ENCODE data around the gene SLC2A10.
A peak's percentile ranks its signal among the peaks of the same experiment; 100 is the strongest.

Gene SLC2A10

DNA sequence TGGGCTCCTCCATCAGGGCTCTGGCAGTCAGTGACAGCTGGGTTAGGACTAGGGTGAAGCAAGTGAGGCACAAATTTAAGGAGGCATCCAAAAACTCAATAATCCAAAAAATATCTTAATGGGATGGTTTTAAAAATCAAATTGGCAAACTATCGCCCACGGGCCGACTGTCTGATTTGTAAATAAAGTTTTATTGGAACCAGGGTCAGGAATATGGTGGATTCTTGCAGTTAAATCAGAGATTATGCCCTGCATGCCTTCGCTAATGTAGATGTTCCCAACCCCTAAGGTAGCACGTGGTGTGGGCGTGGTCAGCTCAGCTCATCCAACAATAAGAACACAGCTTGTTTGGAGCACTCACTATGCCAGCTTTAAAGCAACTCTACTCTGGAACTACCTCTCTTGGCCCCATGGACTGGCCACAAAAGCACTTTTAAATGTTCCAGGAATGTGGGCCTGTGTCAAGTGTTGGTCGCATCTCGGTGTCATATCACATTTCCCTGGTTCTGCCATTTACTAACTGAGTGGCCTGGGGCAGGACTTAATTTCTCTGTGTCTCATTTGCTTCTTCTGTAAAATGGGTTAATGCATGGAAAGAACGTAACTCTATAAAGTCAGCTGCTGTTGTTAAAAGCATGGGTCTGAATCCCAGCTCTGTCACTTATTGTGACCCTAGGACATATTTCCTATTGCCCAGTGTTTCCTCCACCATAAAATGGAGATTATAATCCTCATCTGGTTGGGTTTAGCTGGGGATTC, 27.2 kb upstream of the SLC2A10 start:
- DNase-seq = no peak

DNA sequence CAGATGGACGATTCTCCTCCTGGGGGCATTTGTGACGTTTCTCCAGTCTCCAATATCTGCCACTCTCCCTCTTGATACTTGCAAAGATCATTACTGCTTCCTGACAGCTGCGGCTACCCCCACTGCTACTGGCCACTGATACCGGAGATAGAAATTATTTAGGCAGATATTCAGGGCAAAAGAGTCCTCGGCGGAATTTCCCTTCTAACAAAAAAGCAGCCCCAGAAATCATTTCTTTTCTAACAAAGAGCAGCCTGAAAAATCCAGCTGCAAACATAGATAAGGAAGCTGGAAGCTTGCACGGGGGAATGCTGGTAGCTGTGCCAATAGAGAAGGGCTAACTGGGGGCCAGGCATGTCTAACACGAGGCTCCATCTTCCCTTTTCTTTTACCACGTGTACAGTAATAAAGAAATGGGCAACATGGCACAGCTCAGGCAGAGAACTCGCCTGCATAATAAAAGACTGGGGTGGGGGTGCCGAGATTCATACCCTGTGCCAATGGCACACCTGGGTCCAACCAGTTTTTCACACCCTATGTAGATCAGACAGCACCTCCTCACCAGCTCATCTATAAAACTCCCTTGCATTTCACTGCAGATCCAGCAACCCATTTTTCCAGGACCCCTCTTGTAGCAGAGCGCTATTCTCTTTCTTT, 26.3 kb upstream of the SLC2A10 start:
- no peak for DNase-seq

DNA sequence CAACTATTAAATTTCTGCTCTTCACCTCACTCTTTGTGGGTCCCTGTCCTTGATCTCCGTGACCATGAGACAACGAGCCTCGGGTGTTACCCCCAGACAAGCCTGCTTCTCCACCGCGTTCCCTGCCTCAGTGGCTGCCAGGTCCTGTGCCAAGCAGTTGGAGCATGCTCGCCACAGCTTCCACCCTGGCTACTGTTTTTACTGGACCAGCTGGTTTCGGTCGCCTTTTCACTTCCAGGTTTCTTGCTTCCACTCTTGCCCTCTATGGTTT, 25.8 kb upstream of the SLC2A10 start:
- DNase-seq = no peak

DNA sequence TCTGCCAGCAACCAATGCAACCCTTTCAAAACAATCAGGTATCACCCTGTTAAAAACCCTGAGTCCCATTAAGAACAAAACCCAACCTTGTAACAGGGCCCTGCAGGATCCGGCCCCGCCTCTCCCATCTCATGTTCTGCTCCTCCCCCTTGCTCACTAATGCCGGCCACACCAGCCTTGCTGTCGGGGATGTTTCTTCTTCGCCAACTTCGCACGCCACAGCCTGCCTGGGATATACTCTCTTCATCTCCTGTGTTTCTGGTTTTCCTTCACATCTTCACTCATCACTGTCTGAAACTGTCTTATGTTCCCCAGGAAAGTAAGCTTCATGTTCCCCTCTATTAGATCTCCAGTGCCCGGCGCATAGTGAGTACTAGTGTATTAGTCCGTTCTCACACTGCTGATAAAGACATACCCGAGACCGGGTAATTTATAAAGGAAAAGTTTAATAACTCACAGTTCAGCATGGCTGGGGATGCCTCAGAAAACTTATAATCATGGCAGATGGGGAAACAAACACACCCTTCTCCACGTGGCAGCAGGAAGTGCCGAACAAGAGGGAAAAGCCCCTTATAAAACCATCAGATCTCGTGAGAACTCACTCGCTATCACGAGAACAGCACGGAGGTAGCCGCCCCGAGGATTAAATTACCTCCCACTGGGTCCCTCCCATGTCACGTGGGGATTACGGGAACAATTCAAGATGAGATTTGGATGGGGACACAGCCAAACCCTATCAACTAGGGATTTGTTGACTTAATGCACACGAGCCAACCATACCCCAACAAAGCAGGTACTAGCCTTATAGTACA, 25.3 kb upstream of the SLC2A10 start:
- DNase-seq = no peak

DNA sequence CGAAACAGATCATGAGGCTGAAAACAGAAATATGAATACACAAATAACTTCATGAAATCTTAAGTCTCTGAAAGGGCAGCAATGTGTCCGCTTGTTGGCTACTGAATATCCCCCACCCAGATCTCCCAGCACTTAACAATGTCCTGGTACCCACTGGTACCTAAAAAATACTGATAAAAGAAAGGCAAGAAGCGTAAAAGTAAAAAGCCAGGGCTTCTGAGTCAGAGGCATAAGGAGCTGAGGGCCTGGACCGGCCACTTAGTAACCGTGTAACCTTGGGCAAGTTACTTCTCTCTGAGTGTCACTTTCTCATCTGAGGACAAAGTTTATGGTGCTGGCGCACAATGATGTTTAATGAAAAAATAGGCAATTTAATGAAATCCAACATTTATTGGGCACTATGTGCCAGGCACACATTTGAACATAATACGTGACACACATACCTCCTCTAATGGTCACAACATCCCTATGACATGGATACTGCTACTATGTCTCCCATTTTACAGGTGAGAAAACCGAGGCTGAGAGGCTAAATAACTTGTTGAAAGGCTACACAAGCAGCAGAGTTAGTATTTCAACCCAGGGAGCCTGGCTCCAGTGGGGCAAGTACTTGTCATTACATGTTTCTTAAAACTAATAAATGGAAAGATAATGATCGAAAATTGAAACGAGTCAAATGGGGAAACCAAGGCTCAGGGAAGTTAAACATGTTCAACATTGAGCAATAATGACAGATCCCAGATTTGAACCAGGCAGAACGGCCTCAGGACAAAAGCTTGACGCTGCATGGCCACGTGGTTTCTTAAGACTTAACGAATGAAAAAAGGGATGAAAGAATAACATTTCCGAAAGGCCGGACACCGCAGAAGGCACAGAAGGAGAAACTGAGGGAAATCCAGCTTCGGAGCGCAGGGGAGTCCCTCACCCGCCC, 21.0 kb upstream of the SLC2A10 start:
- DNase-seq = no peak

DNA sequence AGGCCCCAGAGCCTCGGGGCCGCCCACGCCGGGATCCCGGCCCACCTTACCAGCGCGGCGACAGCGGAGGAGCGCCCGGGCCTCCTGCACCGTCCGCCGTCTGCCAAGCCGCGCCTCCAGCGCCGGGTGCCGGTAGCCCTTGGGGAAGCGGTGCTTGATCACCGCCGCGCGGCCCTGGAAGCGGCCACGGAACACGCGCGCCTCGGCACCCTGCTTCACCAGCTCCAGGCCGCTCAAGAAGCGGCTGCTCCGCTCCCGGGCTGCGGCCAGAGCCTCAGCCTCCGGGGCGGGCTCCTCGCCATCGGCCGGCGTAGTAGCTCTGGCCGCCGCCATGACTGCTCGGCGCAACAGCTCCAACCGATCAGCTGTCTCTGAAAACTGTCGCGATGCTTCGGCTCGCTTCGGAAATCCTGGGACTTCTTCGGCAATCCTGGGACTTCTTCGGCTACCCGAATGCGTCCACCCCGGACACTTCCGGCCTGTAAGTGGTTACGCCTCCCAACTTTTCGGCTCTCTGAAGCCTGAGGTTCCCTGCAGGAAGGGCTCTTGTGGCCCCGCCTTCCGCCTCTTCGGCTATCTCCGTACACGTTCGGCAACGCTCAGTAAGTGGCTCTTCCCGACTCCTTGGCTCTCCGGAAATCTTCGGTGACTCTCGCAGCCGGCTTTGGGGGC, 20.2 kb upstream of the SLC2A10 start, which contains the start of gene TP53RK:
Gene TP53RK (minus strand): TSS at position 363 of the 672 bp plus-strand sequence. CDS start 30 bp downstream, at position 333.
- DNase-seq = peak; percentile 96 to 97

DNA sequence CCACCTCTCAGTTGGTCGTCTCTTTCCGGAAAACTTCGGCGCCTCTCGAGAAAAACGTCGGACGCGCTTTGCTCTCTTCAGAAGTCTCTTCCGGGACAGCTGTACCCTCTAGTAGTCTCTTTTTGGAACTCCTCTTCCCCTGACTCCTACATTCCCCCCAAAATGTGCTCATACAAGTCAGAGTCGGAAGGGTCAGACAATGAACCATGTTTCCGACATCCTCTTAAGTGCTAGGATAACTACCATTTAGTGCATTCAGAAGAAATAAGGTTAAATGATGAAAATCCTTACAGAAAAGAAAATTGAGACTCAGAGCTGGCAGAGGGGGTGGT, 19.7 kb upstream of the SLC2A10 start:
- no peak for DNase-seq

DNA sequence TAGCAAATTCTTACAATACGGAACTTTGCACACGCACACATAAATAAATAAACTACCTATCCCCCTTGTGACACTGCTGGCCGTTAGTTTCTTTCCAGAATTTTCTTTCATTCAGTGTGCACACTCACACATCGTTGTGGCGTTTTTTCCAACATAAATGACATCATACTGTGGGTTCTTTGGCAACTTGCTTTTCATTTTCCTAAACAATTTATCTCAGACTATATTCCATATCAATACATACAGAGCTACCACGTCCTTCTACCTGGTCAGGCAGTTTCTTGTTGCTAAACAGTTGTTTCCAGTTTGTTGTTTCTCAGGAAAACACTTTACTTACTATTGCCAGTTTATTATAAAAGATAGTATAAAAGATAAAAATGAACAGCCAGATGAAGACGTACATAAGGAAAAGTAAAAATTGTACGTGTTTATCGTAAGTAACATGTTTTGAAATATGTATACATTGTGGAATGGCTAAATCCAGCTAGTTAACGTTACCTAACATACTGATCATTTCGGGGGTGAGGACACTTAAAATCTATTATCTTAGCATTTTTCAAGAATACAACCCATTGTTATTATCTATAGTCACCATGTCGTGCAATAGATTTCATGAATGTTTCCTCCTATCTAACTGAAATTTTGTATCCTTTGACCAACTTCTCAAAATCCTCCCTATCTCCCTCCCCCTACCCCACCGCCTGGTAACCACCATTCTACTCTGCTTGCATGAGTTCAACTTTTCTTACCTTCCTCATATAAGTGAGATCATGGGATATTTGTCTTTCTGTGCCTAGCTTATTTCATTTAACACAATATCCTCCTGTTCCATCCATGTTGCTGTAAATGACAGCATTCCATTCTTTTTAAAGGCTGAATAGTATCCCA, 19.0 kb upstream of the SLC2A10 start:
- no peak for DNase-seq

DNA sequence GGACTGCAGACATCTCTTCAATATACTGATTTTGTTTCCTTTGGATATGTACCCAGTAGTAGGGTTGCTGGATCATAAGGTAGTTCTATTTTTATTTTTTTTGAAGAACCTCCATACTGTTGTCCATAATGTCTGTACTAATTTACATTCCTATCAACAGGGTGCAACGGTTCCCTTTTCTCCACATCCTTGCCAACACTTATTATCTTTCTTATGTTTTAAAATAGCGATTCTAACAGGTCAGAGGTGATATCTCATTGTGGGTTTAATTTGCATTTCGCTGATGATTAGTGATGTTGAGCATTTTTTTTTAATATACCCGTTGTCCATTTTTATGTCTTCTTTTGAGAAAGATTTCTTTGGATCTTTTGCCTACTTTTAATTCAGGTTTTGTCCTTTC, 18.3 kb upstream of the SLC2A10 start:
- DNase-seq = no peak

DNA sequence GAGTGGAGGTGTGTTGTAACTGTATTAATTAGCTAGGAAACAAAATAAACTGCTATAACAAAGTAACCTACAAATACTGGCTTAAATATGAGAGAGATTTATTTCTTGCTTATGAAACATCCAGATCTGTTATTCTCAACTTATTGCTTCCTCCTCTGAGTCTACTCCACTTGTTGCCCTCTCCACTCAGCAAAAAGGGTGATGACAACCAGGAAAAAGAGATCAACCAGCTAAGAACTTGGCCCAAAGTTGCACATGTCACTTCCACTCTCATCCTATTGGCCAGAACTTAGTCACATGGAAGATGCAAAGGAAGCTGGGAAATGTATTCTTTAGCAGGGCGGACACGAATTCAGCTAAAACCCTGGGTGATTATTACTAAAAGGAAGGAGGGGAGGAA, 15.0 kb upstream of the SLC2A10 start:
- DNase-seq = no peak

DNA sequence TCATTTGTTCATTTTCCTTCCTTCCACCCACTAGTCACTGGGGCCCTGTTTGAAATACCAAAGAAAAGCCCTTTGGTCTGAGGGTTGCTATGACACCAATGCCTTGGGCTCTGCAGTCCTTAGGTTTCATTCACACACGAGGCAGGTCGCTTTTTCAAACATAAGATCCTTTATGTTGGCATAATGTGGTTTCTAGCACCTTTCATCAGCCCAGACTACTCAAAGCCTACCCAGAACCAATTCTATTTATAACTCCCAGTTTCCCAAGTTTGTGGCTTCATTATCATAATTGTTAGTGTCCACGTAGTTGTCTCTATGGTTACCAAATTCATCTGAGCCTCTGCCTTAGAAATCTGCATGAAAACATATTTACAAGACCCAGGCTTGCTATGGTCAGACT, 13.6 kb upstream of the SLC2A10 start:
- DNase-seq = no peak

DNA sequence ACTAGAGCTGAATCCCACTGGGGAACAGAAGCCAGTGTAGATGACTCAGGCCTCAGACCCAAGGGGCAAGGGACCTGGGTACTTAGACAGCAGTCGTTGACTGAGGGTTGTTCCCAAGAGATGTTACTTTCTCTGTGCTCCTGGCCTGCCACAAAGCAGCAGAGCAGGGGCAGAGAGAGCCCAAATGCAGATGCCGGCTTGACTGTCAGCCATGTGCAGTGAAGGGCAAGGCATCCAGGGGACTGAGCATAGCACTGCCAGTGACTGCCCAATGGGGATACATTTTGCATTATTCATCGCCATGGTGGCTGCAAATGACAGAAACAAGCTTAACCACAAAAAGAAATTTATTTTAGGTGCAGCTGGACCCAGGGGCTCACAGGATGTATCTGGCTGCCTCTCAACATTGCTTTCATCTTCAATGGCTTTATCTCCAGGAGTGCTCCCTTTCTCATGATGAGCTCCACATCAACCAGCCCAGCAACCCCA, 12.6 kb upstream of the SLC2A10 start:
- no peak for DNase-seq

DNA sequence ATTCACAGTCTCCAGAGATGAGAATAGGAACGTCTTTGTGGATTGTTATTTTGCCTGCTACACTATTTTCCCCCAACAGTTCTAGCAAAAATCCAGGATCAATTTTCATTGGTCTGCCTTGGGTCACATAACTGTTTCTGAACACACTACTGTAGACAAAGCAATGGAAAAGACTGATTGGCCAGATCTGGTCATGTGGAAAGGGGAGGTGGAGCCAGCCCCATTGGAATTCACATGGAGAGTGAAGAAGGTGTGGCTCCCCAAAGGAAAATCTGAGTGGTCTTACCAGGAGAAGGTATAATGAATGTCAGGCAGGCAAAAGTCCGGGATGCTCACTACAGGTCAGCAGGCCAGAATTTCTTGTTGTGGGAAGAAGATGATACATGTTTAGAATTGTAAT, 10.7 kb upstream of the SLC2A10 start:
- DNase-seq = no peak

DNA sequence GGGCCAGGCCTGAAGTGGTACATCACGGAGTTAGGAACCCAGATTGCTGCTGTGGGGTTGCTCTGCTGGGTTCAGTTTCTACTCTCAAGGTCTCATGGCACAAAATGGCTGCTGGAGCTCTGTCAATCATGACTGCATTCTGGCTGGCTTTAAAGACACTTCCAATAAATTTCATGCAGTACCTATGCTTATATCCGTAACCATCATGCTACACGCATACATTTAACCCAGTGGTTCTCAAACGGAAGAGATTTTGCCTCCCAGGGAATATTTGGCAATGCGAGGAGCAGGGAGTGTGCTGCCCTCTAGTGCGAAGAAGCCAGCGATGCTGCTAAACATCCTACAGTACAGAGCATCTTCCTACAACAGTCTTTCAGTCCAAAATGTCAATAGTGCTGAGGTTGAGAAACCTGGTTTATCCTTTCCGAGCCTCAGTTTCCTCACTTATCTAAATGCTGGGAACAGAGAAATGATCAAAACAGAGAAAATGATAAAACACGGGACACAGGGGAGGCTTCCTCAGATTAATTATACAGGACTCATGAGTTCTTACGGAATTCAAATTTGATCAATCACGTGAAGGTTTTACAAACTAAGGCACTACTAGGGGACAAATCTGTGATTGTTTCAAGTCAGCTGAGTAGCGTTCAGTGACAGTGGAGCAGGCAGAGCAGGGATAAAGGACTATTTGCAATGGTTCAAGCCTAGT, 9.6 kb upstream of the SLC2A10 start:
- DNase-seq = no peak

DNA sequence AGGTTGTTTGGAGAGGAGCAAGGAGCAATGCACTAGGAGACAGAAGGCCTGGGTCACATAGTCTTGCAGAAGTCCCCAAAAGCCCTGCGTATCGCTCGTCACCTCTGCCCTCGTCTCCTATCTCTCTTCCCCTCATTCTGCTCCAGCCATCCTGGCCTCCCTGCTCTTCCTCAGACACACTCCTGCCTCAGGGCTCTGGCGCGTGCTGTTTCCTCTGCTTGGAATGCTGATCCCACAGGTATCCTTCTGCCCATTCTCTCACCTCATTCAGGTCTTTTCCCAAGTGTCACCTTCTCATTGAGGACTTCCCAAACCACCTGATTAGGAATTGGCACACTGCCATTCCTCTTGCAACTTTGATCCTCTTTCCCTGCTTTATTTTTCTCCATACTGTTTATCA, 9.0 kb upstream of the SLC2A10 start:
- no peak for DNase-seq

DNA sequence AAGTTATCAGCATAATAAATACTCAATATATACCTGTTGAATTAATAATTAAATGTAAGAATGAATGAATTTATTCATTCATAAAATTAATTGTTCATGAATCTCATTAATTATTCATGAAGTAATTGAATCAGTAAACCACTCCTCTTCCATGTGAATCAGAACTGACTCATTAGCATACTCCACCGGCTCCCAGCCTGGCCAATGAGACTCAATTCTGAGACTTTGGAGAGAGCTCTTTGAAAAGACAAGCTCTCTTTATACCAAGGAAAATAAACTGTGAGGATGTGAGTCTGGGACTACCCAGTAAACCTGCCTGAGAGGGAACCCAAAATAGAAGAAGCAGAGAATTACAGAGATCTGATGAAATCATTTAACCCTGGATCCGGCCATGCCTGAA, 8.4 kb upstream of the SLC2A10 start:
- DNase-seq = no peak

DNA sequence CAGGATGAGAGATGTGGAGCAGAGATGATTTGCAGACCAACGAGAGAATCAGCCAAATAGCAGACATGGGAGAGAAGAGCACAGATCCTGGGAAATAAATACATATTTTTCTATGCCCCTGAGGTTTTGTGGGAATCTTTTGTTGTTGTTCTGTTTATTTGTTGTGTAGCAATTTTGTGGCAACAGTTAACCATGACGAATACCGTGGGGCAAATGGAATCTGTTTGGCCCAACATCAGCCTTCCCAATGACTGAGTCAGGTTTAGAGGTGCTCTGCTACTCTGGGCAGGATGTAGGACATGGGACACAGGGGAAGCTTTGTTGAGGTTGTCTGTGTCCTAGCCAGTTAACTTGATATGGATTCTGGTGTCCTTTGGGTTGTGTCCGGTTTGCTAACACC, 7.9 kb upstream of the SLC2A10 start:
- DNase-seq = no peak

DNA sequence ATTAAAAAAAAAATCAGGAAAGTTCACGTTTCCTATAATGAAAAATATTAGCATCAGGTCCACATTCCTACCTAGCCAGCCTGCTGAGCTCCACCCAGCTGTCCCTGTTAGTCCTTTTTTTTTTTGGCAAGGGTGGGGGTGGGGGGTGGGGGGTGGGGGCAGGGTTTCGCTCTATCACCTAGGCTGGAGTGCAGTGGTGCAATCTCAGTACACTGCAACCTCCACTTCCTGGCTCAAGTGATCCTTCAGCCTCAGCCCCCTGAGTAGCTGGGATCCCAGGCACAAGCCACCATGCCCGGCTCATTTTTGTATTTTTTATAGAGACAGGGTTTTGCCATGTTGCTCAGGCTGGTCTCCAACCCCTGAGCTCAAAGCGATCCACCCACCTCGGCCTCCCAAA, 7.5 kb upstream of the SLC2A10 start:
- no peak for DNase-seq

DNA sequence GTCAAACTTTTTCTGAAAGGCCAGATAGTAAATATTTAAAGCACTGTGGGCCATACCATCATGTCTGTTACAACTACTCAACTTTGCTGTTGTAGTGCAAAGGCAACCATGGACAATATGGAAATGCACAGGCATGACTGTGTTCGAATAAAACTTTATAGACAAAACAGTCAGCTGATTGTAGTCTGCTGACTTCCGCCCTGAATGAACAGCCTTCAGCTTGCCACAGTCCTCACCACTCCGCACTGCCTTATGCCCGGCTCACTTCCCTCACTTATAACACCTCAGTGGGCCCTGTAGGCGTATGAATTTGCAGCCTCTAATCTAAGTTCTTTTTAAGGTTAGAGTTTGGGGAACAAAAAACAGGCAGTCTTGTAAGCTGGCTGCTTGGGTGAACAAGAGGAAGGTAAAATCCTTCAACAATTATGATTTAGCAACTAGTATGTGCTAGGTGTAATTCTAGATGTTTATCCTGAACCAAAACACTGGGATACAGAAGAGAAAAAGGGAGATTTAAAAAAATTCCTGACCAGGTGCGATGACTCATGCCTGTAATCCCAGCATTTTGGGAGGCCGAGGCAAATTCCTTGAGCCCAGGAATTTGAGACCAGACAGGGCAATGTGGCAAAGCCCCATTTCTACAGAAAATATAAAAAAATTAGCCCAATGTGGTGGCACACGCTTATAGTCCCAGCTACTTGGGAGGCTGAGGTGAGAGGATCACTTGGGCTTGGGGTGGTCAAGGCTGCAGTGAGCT, 6.8 kb upstream of the SLC2A10 start:
- DNase-seq = no peak

DNA sequence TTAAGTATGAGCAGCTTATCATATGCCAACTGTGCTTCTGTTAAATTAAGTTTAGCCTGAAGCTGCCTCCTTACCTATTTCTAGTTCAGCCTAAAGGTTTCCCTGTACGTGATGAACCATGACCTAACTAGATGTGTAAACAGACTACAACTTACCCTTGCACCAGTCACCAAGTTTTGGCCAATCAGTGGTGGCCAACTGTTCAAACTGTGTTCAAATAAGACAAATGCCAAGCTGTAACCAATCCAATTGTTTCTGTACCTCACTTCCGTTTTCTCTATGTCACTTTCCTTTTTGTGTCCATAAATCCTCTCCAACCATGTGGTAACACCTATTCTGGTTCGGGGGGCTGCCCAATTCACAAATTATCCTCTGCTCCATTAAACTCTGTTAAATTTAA, 6.0 kb upstream of the SLC2A10 start:
- DNase-seq = no peak

All from activated T-cell treated with anti-CD3 and anti-CD28 coated beads, Interleukin-2, amount 50 U/mL, for 48 hours (primary cell).